GM21717 (cell line): ENCODE data around the gene SERTAD2.
A peak's percentile ranks its signal among the peaks of the same experiment; 100 is the strongest.

ENCODE experiments used
- ATAC-seq: cut with Tn5 transposase; IDR thresholded peaks from one replicate; pipeline ENCODE4 v1.9.1; 2021; ENCODE audit warnings: mild to moderate bottlenecking, moderate library complexity; ENCODE audit not compliant: unreplicated experiment

Gene SERTAD2

GRCh38 chr2:64677530-64677929 is 23.8 kb upstream of the SERTAD2 start:
- ATAC-seq: no peak

DNA sequence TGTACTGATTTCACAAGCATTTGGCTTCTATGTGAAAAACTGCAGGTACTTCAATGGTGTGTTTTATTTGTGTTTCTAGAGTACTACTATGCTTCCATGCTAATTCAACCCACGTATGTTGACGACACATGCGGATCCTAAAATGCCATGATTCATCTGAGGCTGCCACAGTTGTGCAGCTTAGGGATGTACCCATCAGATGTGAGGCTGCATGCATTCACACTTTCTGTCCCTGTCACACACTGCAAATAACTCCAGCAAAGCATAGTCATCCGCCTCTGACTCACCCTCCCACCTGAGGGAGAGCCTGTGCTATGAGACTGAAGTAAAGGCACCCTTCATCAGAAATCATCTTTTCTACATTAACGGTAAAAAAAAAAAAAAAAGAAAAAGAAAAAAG is 22.1 kb upstream of the SERTAD2 start:
- ATAC-seq: peak; percentile 62

GRCh38 chr2:64672708-64673107 is 19.0 kb upstream of the SERTAD2 start:
- no peak for ATAC-seq

DNA sequence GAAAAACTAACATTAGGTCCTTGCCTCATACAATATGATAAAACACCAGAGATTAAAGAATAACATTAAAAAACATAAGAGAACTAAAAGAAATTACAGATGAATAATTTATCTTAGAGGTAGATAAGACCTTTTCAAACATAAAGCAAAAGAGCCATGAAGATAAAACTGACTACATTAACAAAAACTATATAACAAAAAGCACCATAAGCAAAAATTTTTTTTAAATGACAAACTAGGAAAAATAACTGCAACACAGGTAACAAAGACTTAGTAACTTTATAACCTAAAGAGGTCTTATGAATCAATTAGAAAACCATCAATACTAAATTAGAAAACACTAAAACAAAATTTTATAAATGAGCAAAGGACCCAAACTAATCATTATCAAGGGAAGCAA is 16.3 kb upstream of the SERTAD2 start:
- no peak for ATAC-seq

DNA sequence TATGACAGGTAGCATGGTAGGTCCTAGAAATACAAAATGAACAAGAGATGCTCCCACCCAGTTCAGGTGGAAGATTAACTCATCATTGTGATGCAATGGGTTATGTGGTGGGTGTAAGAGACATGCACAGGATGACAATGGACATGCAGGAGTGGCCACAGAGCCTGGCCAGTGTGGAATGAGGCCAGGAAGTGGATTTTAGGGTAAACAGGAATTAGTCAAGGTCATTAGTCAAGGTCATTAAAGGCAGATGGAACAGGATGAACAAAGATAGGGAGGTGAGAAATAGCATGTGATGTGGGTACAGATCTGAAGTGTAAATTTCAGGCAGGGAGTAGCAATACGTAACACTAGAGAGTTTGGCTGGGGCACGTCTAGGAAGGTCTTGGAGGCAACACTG is 15.6 kb upstream of the SERTAD2 start:
- no peak for ATAC-seq

DNA sequence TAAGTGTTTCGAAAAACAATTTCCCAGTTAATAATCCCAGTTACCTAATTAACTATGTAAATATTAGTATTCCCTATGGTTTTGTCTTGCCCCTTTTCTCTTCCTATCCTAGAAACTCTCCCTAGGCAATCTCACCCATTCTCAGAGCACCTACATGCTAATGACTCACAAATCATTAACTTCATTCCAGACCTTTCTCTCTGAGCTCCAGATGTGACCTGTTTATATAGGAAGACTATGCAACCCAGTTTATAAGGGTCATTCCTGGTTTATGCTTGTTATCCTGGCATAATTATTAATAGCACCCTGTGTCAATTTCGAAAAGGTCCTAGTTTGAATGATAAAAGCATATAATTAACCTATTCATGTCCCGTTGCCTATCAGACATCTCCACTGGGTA is 14.8 kb upstream of the SERTAD2 start:
- no peak for ATAC-seq

DNA sequence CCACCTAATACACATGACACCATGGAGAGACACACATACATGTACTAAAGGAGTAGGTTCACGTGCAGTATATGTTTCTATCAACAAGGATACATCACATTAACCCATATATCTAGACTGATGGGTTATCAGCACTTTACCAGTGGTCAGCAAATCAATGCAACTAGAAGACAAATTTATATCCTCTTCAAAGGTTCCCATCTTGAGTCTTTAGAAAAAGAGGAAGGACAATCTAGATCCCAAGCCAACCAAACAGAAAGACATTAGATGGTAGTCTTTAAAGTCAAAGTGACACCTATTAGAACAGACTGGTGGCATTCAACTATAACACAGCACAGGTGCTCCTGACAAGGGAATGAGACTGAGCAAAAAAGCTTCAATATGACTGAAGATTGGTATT is 13.8 kb upstream of the SERTAD2 start:
- no peak for ATAC-seq

DNA sequence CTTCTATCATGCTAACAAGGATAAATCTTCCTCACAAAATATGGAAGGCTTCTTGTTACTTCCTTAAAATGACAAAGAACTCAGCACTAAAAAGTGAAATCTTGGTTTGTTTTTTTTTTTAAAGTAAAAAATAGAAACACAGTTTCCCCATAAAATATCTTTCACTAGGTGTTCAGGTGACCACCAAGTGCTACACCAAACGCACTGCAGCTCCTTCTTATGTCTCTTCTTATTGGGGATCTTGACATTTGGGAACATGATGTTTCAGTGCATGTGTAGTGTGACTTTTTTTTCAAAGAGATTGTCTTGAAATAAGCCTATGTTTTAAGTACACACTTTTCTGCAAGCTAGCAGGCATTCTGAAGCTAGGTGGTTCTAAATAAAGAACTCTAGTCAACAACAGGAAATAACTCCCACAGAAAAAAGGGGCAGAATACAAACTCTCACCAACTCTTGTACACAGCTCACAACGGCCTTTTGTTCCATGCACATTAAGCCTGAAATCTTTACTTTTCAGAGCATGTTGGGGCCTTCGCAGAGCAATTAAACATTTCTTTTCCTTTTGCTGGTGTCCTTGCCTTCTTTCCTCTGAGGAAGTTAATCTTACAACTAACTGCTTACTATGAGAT is 13.2 kb upstream of the SERTAD2 start:
- no peak for ATAC-seq

DNA sequence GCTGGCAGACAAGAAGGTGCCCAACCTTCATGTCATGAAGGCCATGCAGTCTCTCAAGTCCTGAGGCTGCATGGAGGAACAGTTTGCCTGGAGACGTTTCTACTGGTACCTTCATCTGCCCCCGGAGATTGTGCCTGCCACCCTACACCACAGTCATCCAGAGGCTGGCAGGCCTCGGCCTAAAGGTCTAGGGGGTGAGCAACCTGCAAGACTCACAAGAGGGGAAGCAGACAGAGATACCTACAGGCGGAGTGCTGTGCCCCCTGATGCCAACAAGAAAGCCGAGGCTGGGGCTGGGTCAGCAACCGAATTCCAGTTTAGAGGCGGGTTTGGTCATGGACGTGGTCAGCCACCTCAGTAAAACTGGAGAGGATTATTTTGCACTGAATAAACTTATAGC is 12.0 kb upstream of the SERTAD2 start:
- no peak for ATAC-seq

- ATAC-seq: no peak
Measured at GRCh38 chr2:64663402-64663801, 9.7 kb upstream of the SERTAD2 start.

DNA sequence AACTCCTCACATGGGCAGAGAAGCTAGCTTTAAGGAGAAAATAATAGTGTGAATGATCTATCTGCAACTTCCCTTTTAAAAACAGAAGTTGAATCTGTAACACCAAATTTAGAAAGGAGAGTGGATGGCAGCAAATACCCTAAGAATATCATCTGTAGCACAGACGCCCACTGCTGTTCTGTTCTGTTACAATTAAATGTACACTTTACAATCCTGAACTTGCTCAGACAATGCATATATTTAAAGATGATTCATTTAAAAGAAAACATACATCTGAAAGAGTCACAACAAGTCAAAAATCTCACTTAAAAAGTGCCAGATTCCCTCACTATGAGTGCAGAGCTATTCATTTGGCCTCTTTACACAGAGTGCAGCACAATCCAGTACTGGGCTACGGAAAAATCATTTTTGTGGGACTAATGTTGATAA is 8.0 kb upstream of the SERTAD2 start:
- no peak for ATAC-seq

DNA sequence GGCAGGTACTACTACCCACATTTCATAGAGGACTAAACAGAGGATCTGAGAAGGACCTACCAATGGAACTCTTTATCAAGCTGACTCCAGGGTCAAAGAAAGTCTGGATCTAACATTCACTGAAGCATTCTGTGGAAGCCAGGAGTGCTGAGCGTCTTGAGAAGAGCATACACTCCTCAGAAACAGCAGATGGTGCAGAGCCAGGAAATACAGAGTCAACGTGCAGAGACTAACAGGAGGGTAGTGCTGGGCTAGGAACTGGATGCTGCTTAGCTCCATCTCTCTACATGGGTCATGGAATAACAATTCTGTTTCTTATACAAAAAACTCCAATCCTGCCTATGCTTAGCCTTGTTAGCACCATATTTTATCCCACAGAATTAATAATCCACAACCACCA is 5.5 kb upstream of the SERTAD2 start:
- ATAC-seq: no peak

DNA sequence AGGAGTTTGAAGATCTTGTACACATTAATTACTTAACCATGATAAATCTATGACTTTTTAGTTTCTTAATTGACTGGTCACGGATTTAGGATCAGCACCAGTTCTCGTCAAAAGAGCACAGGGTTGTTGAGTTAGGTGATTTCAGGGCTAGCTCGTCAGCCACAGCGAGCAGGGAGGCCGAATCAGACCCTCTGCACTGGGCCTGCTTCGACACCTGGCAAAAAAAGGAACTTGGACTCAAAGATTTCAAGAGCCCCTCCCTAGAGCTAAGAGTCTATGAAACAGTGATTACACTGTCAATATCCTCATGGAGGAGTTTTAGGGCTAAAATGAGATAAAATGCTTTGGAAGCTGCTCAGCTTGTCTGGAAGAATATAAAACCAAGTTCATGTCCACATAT is 4.6 kb upstream of the SERTAD2 start:
- ATAC-seq: no peak

- ATAC-seq: no peak
Measured at GRCh38 chr2:64657411-64657810, 3.7 kb upstream of the SERTAD2 start.

GRCh38 chr2:64656379-64656778 is 2.7 kb upstream of the SERTAD2 start:
- ATAC-seq: no peak

GRCh38 chr2:64655873-64656272 is 2.2 kb upstream of the SERTAD2 start:
- ATAC-seq: no peak

DNA sequence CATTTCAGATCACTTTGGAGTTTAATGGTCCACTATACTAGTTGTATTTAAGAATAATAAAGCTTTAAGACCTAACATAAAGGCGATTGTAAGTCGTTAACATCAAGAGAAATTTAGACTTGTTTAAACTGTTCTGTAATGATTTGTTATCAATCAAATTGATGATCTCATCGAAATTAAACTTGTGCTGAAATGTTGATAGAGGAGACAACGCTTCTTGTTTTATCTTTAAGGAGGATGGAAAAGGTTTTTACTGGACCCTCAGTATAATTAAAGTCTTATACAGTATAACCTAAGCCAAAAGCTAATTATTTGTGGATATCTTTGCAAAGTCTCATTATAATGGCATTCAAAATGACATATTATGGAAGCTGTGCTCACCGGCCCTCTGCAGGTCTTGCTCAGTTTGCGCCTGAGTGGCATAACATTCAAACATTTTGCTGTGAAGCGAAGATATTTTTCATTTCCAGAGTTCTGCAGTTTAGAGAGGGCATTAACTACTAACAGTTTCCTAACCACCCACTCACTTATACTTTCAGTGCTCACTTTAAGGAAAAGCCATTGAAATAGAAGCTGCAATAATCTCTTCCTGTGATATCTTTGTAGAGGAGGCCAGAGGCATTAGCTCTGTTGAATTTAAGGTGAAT is 1.4 kb upstream of the SERTAD2 start:
- no peak for ATAC-seq

DNA sequence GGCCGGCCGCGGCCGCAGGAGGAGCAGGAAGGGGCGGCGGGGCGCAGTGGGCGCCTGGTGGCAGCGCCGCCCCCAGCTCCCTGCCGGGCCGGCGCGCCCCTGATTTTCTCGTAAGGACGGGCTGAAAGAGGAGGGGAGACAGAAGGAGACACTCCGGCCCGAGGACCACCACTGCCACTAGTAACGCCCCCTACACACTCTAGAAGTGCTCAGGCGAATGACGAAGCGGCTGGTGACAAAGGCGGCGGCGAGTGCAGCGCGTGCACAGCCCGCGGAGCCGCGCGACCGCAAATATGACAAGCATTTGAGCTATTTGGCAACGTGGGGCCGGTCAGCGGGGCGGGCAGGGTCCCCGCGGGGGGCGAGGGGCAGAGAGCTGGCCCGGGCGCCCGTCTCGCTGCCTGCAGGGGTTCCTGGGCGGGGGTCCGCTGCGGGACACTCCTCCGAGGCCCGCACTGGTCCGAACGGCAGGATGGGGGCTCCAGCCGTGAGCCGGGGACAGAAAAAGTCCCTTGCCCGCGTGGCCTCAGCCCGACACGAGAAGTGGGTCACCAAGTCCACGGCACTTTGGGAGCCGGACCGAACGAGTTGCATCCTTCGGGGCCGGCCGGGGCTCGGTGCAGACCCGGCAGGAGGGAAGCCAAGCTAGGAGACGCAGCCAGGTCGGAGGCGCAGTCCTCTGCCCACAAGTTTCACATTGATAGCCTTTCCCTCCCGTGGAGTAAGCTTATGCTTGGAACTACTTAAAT is 524 bp upstream of the SERTAD2 start:
- peak; percentile 43 for ATAC-seq

DNA sequence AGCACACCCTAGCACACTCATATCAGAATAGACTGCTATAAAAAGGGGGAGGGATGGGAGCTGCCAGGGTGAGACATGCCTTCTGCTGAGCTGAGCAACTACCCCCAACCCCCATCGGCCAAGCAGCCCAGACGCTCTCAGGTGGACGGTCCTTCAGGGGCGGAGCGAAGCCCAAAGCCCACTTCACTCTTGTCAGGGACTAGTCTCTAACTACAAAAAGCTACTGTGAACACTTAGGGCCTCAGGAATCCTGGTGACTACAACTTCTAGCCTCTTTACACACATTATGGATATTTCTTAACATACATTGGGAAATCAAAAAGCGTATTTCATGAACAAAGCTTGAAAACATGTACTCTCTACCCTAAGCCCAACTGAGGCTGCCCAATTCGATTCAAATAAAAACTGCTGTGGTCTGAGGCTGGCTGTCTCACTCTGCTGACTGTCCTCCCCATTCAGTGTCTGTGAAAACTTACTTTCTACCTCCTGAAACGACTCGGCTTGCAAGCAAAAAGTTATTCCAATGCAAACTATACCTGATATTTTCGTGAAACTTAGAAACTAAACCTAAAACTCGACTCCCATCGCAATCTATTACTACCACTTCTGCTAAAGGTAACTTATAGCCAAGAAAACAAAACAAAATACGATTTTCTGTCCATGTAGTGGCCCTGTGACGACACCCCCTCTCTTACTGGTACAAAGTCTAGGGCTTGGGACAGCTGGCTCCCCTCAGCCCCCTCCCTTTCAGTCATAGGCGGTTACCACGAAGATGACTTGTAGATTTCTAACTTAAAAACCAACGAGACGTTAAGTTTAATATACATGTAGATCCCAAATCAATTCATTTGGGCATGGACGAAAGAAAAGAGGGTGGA is 1.2 kb downstream of the SERTAD2 start:
- no peak for ATAC-seq

- no peak for ATAC-seq
Measured at GRCh38 chr2:64651590-64651989, 2.1 kb downstream of the SERTAD2 start.

DNA sequence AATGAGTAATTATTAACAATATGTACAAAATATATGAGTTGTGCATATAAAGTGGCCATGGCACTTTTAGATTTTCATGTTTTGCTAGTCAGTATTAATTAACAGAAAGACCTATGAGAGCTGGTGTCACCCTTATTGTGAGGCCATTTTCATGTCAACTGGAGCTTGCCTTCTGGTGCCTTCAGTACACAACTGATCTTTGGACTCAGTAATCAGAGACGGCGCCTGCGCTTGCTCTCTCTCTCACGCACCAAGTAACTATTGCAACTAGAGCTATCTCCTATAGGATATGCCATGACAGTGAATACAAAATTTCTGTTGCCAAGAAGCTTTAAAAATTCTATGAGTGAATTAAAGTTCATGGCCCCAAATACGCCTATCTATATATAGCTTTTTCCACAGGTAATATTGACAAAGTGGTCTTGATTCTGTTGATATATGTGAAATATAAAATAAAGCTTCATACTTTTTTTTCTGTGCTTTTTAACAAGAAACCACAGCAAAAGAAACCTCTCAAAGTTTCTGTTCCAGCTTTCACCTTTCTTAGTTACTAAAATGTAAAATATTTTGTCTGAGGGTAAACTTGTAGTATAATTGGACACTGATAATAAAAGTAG is 2.9 kb downstream of the SERTAD2 start:
- ATAC-seq: no peak
